Loucy (cell line): Measurements from ENCODE around the gene GABRG3.

Source experiments
- CTCF ChIP-seq: fragments of 200-600 bp; sonication (generic); conservative IDR thresholded peaks from 2 replicates; pipeline ENCODE4 v1.5.1; 2014; ENCODE audit warnings: mild to moderate bottlenecking, antibody characterized with exemption, low read length
- EZH2phosphoT487 ChIP-seq: fragments of 200-600 bp; IDR thresholded peaks from 2 replicates; pipeline ENCODE4 v1.6.1; 2018; ENCODE audit warnings: antibody characterized with exemption, mild to moderate bottlenecking, moderate library complexity, borderline replicate concordance

- TF ChIP-seq CTCF (no peak), EZH2phosphoT487 (no peak)
These were observed 87.1 kb downstream of the GABRG3 start for GRCh38 chr15:27057904-27058645.
